Melanocyte of skin (primary cell): ENCODE data around the gene REXO4. TPM values are rescaled to one million over a fixed set of nuclear protein-coding genes. Genes with fewer than 3 reads are reported as not detected.

Experiments
- total RNA-seq, 2 donors: library from RNA; depleted of rRNA; stranded (reverse); fragments of >200 nt; gene quantifications; 2 replicates each; pipeline ENCODE4 v1.2.3, GENCODE V29; 2012

The REXO4 gene
- 10 to 100 TPM in 1 of 2 donors, 1 to 10 TPM in 1; 9.6 to 18.3 TPM for total RNA-seq

GRCh38 chr9:133417541-133418461 lies at the start of gene REXO4:
Gene REXO4 (minus strand): TSS chr9:133418010. CDS start chr9:133417844, 166 bp downstream.

GRCh38 chr9:133459476-133460404 lies 41.9 kb upstream of the REXO4 start, which contains the start of gene CACFD1:
Gene CACFD1 (plus strand): TSS chr9:133459978. CDS start chr9:133460067, 89 bp downstream.

GRCh38 chr9:133421615-133422542 lies 4.1 kb upstream of the REXO4 start, which contains the start of gene ADAMTS13:
Gene ADAMTS13 (plus strand): TSS chr9:133422367. CDS start chr9:133422444, 77 bp downstream.

GRCh38 chr9:133375724-133376654 lies 41.8 kb downstream of the REXO4 start, which contains the start of the genes STKLD1 and SURF4:
Gene STKLD1 (plus strand): TSS chr9:133376366. CDS start chr9:133376474, 108 bp downstream.
Gene SURF4 (minus strand): TSS chr9:133376060. CDS start chr9:133375969, 91 bp downstream.

GRCh38 chr9:133356391-133357091 lies 61.3 kb downstream of the REXO4 start, which contains the start of the genes SURF1 and SURF2:
Gene SURF1 (minus strand): TSS chr9:133356487. CDS start chr9:133356453, 34 bp downstream.
Gene SURF2 (plus strand): TSS chr9:133356550. CDS start chr9:133356593, 43 bp downstream.

Other genes with a start within 250 kb of the REXO4 start
- not detected for gene OBP2B, start 208.8 kb downstream of the REXO4 start, total RNA-seq
- gene ABO, start 142.8 kb downstream of the REXO4 start, total RNA-seq, result not detected
- 10 to 100 TPM in 1 of 2 donors, 1 to 10 TPM in 1; 5.9 to 13.0 TPM for gene SURF6, start 81.8 kb downstream of the REXO4 start, total RNA-seq
- gene MED22, start 69.9 kb downstream of the REXO4 start, total RNA-seq, result 10 to 100 TPM; 13.4 to 17.6 TPM
- gene RPL7A, start 69.8 kb downstream of the REXO4 start, total RNA-seq, result 1,000 to 10,000 TPM in 1 of 2 donors, 100 to 1,000 TPM in 1; 802 to 1,411 TPM
- 10 to 100 TPM; 18.2 to 19.6 TPM for gene SURF1, start 61.5 kb downstream of the REXO4 start, total RNA-seq
- 10 to 100 TPM; 18.3 to 18.9 TPM for gene SURF2, start 61.5 kb downstream of the REXO4 start, total RNA-seq
- 100 to 1,000 TPM; 233 to 367 TPM for gene SURF4, start 42.0 kb downstream of the REXO4 start, total RNA-seq
- 1 to 10 TPM; 2.0 to 4.1 TPM for gene STKLD1, start 41.6 kb downstream of the REXO4 start, total RNA-seq
- 1 to 10 TPM in 1 of 2 donors, under 1 TPM in 1; 1.00 to 1.7 TPM for gene ADAMTS13, start 4.4 kb upstream of the REXO4 start, total RNA-seq
- 1 to 10 TPM; 2.7 to 4.1 TPM for gene CACFD1, start 42.0 kb upstream of the REXO4 start, total RNA-seq
- gene SLC2A6, start 61.1 kb upstream of the REXO4 start, total RNA-seq, result 10 to 100 TPM; 31.3 to 39.6 TPM
- gene MYMK, start 106.9 kb upstream of the REXO4 start, total RNA-seq, result not detected
- gene ADAMTSL2, start 116.7 kb upstream of the REXO4 start, total RNA-seq, result not detected
- not detected for gene FAM163B, start 191.4 kb upstream of the REXO4 start, total RNA-seq
- gene DBH, start 218.4 kb upstream of the REXO4 start, total RNA-seq, result not detected